ENCODE measurements around the gene DIPK1B. TPM values are rescaled to one million over a fixed set of nuclear protein-coding genes. Genes with fewer than 3 reads are reported as not detected.
A peak's percentile ranks its signal among the peaks of the same experiment; 100 is the strongest.

DIPK1B gene
- total and polyA plus RNA-seq, 2 donors: 10.8 to 18.9 TPM

GRCh38 chr9:136686794-136687711, 25.3 kb upstream of the DIPK1B start, which contains the start of gene AGPAT2:
Gene AGPAT2 (minus strand): TSS chr9:136687457. CDS start chr9:136687357, 100 bp downstream.
- 1% methylated on average over 106 of the region's 106 CpGs for WGBS

GRCh38 chr9:136687721-136688223, 24.6 kb upstream of the DIPK1B start:
- H3K27ac ChIP-seq (ENCODE audit: low read depth): peak overlapping the region; percentile 26
- no peaks in the 10 kb centered on the region for H3K4me1 ChIP-seq (ENCODE audit: insufficient read depth)
- no peak for DNase-seq (ENCODE audit: extremely low spot score)
- WGBS: 29% methylated on average over 37 of the region's 37 CpGs
- H3K4me3 ChIP-seq (ENCODE audit: low read depth, low read length): peak overlapping the region; percentile 80
- no peaks in the 10 kb centered on the region for H3K36me3 ChIP-seq (ENCODE audit: insufficient read depth)

More at GRCh38 chr9:136686794-136687711, 25.3 kb upstream of the DIPK1B start, which contains the start of gene AGPAT2:
- Histone ChIP-seq H3K36me3 (ENCODE audit: insufficient read depth) (no peaks in the 10 kb centered on the region), H3K27ac (ENCODE audit: low read depth) (peak within 1 kb of the TSS; percentile 68), H3K4me1 (ENCODE audit: insufficient read depth) (no peaks in the 10 kb centered on the region), H3K4me3 (ENCODE audit: low read depth, low read length) (peak within 1 kb of the TSS; percentile 80)
- DNase-seq (ENCODE audit: extremely low spot score): no peak

GRCh38 chr9:136688274-136689107, 23.9 kb upstream of the DIPK1B start:
- WGBS: 66% methylated on average over 21 of the region's 21 CpGs

GRCh38 chr9:136689108-136689460, 23.3 kb upstream of the DIPK1B start:
- H3K36me3 ChIP-seq (ENCODE audit: insufficient read depth): no peaks in the 10 kb centered on the region
- 89% methylated on average over 7 of the region's 7 CpGs for WGBS
- no peak for DNase-seq (ENCODE audit: extremely low spot score)
- no peaks in the 10 kb centered on the region for H3K4me1 ChIP-seq (ENCODE audit: insufficient read depth)
- no peak overlapping the region for H3K4me3 ChIP-seq (ENCODE audit: low read depth, low read length)
- H3K27ac ChIP-seq (ENCODE audit: low read depth): no peak overlapping the region

More at GRCh38 chr9:136688274-136689107, 23.9 kb upstream of the DIPK1B start:
- Histone ChIP-seq H3K4me3 (ENCODE audit: low read depth, low read length) (no peak overlapping the region), H3K4me1 (ENCODE audit: insufficient read depth) (no peaks in the 10 kb centered on the region), H3K36me3 (ENCODE audit: insufficient read depth) (no peaks in the 10 kb centered on the region), H3K27ac (ENCODE audit: low read depth) (no peak overlapping the region)
- DNase-seq (ENCODE audit: extremely low spot score): no peak

GRCh38 chr9:136690104-136690805, 22.1 kb upstream of the DIPK1B start:
- no peak for DNase-seq (ENCODE audit: extremely low spot score)
- Histone ChIP-seq H3K4me1 (ENCODE audit: insufficient read depth) (no peaks in the 10 kb centered on the region), H3K4me3 (ENCODE audit: low read depth, low read length) (no peak overlapping the region), H3K36me3 (ENCODE audit: insufficient read depth) (no peaks in the 10 kb centered on the region), H3K27ac (ENCODE audit: low read depth) (no peak overlapping the region)
- WGBS: 76% methylated on average over 25 of the region's 25 CpGs

GRCh38 chr9:136690806-136691261, 21.5 kb upstream of the DIPK1B start:
- no peak for DNase-seq (ENCODE audit: extremely low spot score)
- Histone ChIP-seq H3K4me3 (ENCODE audit: low read depth, low read length) (no peak overlapping the region), H3K4me1 (ENCODE audit: insufficient read depth) (no peaks in the 10 kb centered on the region), H3K36me3 (ENCODE audit: insufficient read depth) (no peaks in the 10 kb centered on the region), H3K27ac (ENCODE audit: low read depth) (no peak overlapping the region)
- WGBS: 51% methylated on average over 15 of the region's 15 CpGs

GRCh38 chr9:136691316-136692184, 20.8 kb upstream of the DIPK1B start:
- H3K4me3 ChIP-seq (ENCODE audit: low read depth, low read length): no peak overlapping the region
- 85% methylated on average over 29 of the region's 29 CpGs for WGBS
- DNase-seq (ENCODE audit: extremely low spot score): no peak
- no peaks in the 10 kb centered on the region for H3K4me1 ChIP-seq (ENCODE audit: insufficient read depth)
- H3K27ac ChIP-seq (ENCODE audit: low read depth): no peak overlapping the region
- no peaks in the 10 kb centered on the region for H3K36me3 ChIP-seq (ENCODE audit: insufficient read depth)

- 89% methylated on average over 46 of the region's 46 CpGs for WGBS
- DNase-seq (ENCODE audit: extremely low spot score): no peak
- Histone ChIP-seq H3K4me3 (ENCODE audit: low read depth, low read length) (no peak overlapping the region), H3K4me1 (ENCODE audit: insufficient read depth) (no peaks in the 10 kb centered on the region), H3K27ac (ENCODE audit: low read depth) (no peak overlapping the region), H3K36me3 (ENCODE audit: insufficient read depth) (no peaks in the 10 kb centered on the region)
These were observed 19.9 kb upstream of the DIPK1B start for GRCh38 chr9:136692185-136693134.

GRCh38 chr9:136693135-136693489, 19.3 kb upstream of the DIPK1B start:
- Histone ChIP-seq H3K36me3 (ENCODE audit: insufficient read depth) (no peaks in the 10 kb centered on the region), H3K4me1 (ENCODE audit: insufficient read depth) (no peaks in the 10 kb centered on the region), H3K4me3 (ENCODE audit: low read depth, low read length) (no peak overlapping the region), H3K27ac (ENCODE audit: low read depth) (no peak overlapping the region)
- no peak for DNase-seq (ENCODE audit: extremely low spot score)
- 74% methylated on average over 14 of the region's 14 CpGs for WGBS

GRCh38 chr9:136693490-136694162, 18.7 kb upstream of the DIPK1B start:
- Histone ChIP-seq H3K36me3 (ENCODE audit: insufficient read depth) (no peaks in the 10 kb centered on the region), H3K27ac (ENCODE audit: low read depth) (no peak overlapping the region), H3K4me3 (ENCODE audit: low read depth, low read length) (no peak overlapping the region), H3K4me1 (ENCODE audit: insufficient read depth) (no peaks in the 10 kb centered on the region)
- no peak for DNase-seq (ENCODE audit: extremely low spot score)
- 73% methylated on average over 15 of the region's 15 CpGs for WGBS

- no peak overlapping the region for H3K4me3 ChIP-seq (ENCODE audit: low read depth, low read length)
- DNase-seq (ENCODE audit: extremely low spot score): no peak
- 38% methylated on average over 32 of the region's 32 CpGs for WGBS
- H3K36me3 ChIP-seq (ENCODE audit: insufficient read depth): no peaks in the 10 kb centered on the region
- H3K4me1 ChIP-seq (ENCODE audit: insufficient read depth): no peaks in the 10 kb centered on the region
- no peak overlapping the region for H3K27ac ChIP-seq (ENCODE audit: low read depth)
These were observed 18.1 kb upstream of the DIPK1B start for GRCh38 chr9:136694163-136694871.
